Hepatocyte (in vitro differentiated cells): ENCODE results near the gene PDE8B.

ENCODE experiments used
- EZH2 ChIP-seq: fragments of 200-600 bp; sonication (generic); IDR thresholded peaks from 2 replicates; pipeline ENCODE4 v1.6.1; 2016; ENCODE audit warnings: antibody characterized with exemption, mild to moderate bottlenecking, borderline replicate concordance
- TF ChIP-seq, protein P1 (sequence below): fragments of 200-600 bp; sonication (generic); IDR thresholded peaks from 2 replicates; pipeline ENCODE4 v1.5.1; 2016; ENCODE audit warnings: antibody characterized with exemption, mild to moderate bottlenecking; ENCODE audit not compliant: poor library complexity

DNA sequence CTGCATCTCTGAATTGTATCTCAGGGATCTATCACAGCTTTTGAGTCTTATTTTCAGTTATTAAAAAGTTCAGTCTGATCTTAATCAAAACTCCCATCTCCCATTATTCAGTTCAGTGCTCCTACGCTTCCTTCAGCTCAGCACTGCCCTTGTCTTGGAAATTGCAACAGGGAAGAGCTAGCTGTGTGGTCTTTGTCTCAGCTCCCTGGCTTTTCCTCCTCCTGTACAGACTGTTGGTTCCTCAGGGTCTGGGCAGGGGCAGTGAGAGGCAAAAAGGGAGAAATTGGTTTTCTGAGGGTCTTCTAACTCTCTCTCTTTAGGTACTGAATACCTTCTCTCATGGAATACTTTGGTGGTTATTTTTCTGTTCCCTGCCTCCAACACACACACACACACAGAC, 48.2 kb downstream of the PDE8B start:
- TF ChIP-seq, protein P1, sequence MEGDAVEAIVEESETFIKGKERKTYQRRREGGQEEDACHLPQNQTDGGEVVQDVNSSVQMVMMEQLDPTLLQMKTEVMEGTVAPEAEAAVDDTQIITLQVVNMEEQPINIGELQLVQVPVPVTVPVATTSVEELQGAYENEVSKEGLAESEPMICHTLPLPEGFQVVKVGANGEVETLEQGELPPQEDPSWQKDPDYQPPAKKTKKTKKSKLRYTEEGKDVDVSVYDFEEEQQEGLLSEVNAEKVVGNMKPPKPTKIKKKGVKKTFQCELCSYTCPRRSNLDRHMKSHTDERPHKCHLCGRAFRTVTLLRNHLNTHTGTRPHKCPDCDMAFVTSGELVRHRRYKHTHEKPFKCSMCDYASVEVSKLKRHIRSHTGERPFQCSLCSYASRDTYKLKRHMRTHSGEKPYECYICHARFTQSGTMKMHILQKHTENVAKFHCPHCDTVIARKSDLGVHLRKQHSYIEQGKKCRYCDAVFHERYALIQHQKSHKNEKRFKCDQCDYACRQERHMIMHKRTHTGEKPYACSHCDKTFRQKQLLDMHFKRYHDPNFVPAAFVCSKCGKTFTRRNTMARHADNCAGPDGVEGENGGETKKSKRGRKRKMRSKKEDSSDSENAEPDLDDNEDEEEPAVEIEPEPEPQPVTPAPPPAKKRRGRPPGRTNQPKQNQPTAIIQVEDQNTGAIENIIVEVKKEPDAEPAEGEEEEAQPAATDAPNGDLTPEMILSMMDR = no peak
- TF ChIP-seq EZH2 = no peak
